Testis (tissue), 3 donors: ENCODE measurements around the gene PHOSPHO1. TPM values are rescaled to one million over a fixed set of nuclear protein-coding genes. Genes with fewer than 3 reads are reported as not detected.

Experiments
- DNase-seq: peaks from one replicate; pipeline ENCODE4 v3.0.0-alpha.2; 2019
- H3K27ac ChIP-seq, 2 donors: fragments of 200-600 bp; sonication (generic); one replicate each; pipeline ENCODE4 v1.5.1; 2019
- H3K27me3 ChIP-seq: fragments of 200-600 bp; sonication (generic); one replicate; pipeline ENCODE4 v1.5.1; 2019
- H3K36me3 ChIP-seq: fragments of 200-600 bp; sonication (generic); one replicate; pipeline ENCODE4 v1.5.1; 2017; ENCODE audit warnings: low read depth; ENCODE audit errors: missing control alignments
- H3K4me1 ChIP-seq: fragments of 200-600 bp; sonication (generic); one replicate; pipeline ENCODE4 v1.5.1; 2019
- H3K4me3 ChIP-seq, 2 donors: fragments of 200-600 bp; sonication (generic); one replicate each; pipeline ENCODE4 v1.5.1; 2017 to 2019
- H3K9me3 ChIP-seq: fragments of 200-600 bp; sonication (generic); one replicate; pipeline ENCODE4 v1.5.1; 2017
- CTCF ChIP-seq, 3 experiments: fragments of 450-650 bp in 2 of 3; fragments of 200-600 bp in 1 of 3; sonication (generic) in 1 of 3; IDR thresholded peaks; one replicate each; pipeline ENCODE4 v1.5.1; 2016 to 2019; ENCODE audit warnings: antibody characterized with exemption in 3 of 3, mild to moderate bottlenecking in 2 of 3, moderate library complexity in 1 of 3
- POLR2A ChIP-seq: fragments of 450-650 bp; IDR thresholded peaks from one replicate; pipeline ENCODE4 v1.6.1; 2017; ENCODE audit warnings: antibody characterized with exemption, mild to moderate bottlenecking, moderate library complexity
- WGBS, 2 donors: methylation state at CpG; one replicate each; pipeline ENCODE4 v1.1.5; 2018; 5-methylcytosine and 5-hydroxymethylcytosine counted together
- intact Hi-C: fragments of 100-400 bp; cut with DNase I; formaldehyde crosslinking; loops from one replicate; pipeline ENCODE4 v1.15.1; 2023; ENCODE audit warnings: low total_unique reads
- polyA plus RNA-seq: library from polyadenylated mRNA; stranded (reverse); fragments of 350-450 nt; fragmentation: Illumina TruSeq; extraction: RNeasy Lipid Tissue Mini Kit (QIAGEN cat#74804); gene quantifications from one replicate; pipeline ENCODE4 v1.2.3, GENCODE V29; 2014; ENCODE audit warnings: low read depth, low replicate concordance; ENCODE audit not compliant: insufficient read depth
- total RNA-seq, 2 donors: library from RNA; depleted of rRNA; stranded (reverse); fragments of >200 nt; gene quantifications; one replicate each; pipeline ENCODE4 v1.2.3, GENCODE V29; 2016

The PHOSPHO1 gene
- total and polyA plus RNA-seq, 3 donors from 2014 or later: 35.4 to 138 (median 99.5) TPM

GRCh38 chr17:49198211-49198610, 32.4 kb downstream of the PHOSPHO1 start:
- H3K27me3 ChIP-seq: no peaks in the 10 kb centered on the region
- 85 to 88% methylated on average over 2 of the region's 2 CpGs for WGBS, 2 donors
- no peak overlapping the region for H3K4me3 ChIP-seq
- intact Hi-C loops: no loop called here
- no peak overlapping the region for H3K27ac ChIP-seq
- no peaks in the 10 kb centered on the region for H3K9me3 ChIP-seq
- H3K4me1 ChIP-seq: no peaks in the 10 kb centered on the region
- no peak for DNase-seq
- TF ChIP-seq POLR2A: no peak
- no peak for TF ChIP-seq CTCF (IDR thresholded peaks at IDR 0.05)
- H3K36me3 ChIP-seq: no peaks in the 10 kb centered on the region

GRCh38 chr17:49197346-49197998, 33.1 kb downstream of the PHOSPHO1 start:
- no peak for TF ChIP-seq POLR2A
- TF ChIP-seq CTCF (IDR thresholded peaks at IDR 0.05): no peak
- Histone ChIP-seq H3K27ac (no peak overlapping the region), H3K4me3 (no peak overlapping the region), H3K27me3 (no peaks in the 10 kb centered on the region), H3K9me3 (no peaks in the 10 kb centered on the region), H3K4me1 (no peaks in the 10 kb centered on the region), H3K36me3 (no peaks in the 10 kb centered on the region)
- DNase-seq: no peak
- 62 to 70% methylated on average over 5 of the region's 5 CpGs for WGBS, 2 donors
- intact Hi-C loops: no loop called here

GRCh38 chr17:49196520-49196919, 34.1 kb downstream of the PHOSPHO1 start:
- no peak overlapping the region for H3K27ac ChIP-seq
- H3K27me3 ChIP-seq: no peaks in the 10 kb centered on the region
- no peaks in the 10 kb centered on the region for H3K36me3 ChIP-seq
- no peak for DNase-seq
- no peak for TF ChIP-seq POLR2A
- TF ChIP-seq CTCF (IDR thresholded peaks at IDR 0.05): no peak
- 83% methylated on average over 3 of the region's 3 CpGs for WGBS, 2 donors
- no peaks in the 10 kb centered on the region for H3K9me3 ChIP-seq
- H3K4me3 ChIP-seq: no peak overlapping the region
- no peaks in the 10 kb centered on the region for H3K4me1 ChIP-seq
- intact Hi-C loops: no loop called here

GRCh38 chr17:49195751-49196150, 34.8 kb downstream of the PHOSPHO1 start:
- H3K4me1 ChIP-seq: no peaks in the 10 kb centered on the region
- TF ChIP-seq CTCF (IDR thresholded peaks at IDR 0.05) (no peak), POLR2A (no peak)
- intact Hi-C loops: no loop called here
- no peaks in the 10 kb centered on the region for H3K36me3 ChIP-seq
- H3K27me3 ChIP-seq: no peaks in the 10 kb centered on the region
- 75 to 76% methylated on average over 4 of the region's 4 CpGs for WGBS, 2 donors
- no peaks in the 10 kb centered on the region for H3K9me3 ChIP-seq
- DNase-seq: no peak
- no peak overlapping the region for H3K27ac ChIP-seq
- H3K4me3 ChIP-seq: no peak overlapping the region

GRCh38 chr17:49194297-49194607, 36.3 kb downstream of the PHOSPHO1 start:
- Histone ChIP-seq H3K9me3 (no peaks in the 10 kb centered on the region), H3K4me1 (no peaks in the 10 kb centered on the region), H3K27me3 (no peaks in the 10 kb centered on the region), H3K27ac (peak overlapping the region in 1 of 2 donors; percentile 95), H3K4me3 (no peak overlapping the region), H3K36me3 (no peaks in the 10 kb centered on the region)
- TF ChIP-seq POLR2A: no peak
- TF ChIP-seq CTCF (IDR thresholded peaks at IDR 0.05): no peak
- intact Hi-C loops: no loop called here
- WGBS, 2 donors: 49 to 62% methylated on average over 3 of the region's 3 CpGs
- no peak for DNase-seq
